GM19372 (cell line): Measurements from ENCODE around the gene SLC29A2.
A peak's percentile ranks its signal among the peaks of the same experiment; 100 is the strongest.
"Not testable (repeated sequence)": the region's sequence is repeated elsewhere in the genome, so short reads cannot be mapped to it uniquely, and the experiment has no call there.

Experiments used
- ATAC-seq: cut with Tn5 transposase; IDR thresholded peaks from one replicate; pipeline ENCODE4 v1.9.1; 2021; ENCODE audit warnings: mild to moderate bottlenecking, low read depth, moderate library complexity; ENCODE audit not compliant: unreplicated experiment

Gene SLC29A2

DNA sequence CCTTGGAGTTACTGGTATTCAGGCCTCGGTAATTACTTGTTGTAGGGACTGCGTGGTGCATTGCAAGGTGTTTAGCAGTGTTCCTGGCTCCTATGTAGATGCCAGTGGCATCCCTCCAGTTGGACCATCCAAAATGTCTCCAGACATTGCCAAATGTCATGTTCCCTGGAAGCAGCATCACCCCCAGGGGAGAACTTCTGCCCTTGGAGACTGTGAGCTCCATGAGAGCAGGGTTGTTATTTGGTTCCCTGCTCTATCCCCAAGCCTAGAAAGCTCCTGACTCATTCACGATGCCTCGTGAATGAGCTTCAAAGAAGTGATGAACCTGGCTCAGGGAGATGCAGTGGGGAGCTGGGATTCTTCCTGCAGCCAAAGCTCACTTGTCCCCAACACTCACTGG, 50.0 kb downstream of the SLC29A2 start:
- no peak for ATAC-seq

DNA sequence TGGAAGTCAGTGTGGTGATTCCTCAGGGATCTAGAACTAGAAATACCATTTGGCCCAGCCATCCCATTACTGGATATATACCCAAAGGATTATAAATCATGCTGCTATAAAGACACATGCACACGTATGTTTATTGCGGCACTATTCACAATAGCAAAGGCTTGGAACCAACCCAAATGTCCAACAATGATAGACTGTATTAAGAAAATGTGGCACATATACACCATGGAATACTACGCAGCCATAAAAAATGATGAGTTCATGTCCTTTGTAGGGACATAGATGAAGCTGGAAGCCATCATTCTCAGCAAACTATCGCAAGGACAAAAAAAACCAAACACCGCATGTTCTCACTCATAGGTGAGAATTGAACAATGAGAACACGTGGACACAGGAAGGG, 50.8 kb downstream of the SLC29A2 start:
- not testable (repeated sequence) for ATAC-seq

DNA sequence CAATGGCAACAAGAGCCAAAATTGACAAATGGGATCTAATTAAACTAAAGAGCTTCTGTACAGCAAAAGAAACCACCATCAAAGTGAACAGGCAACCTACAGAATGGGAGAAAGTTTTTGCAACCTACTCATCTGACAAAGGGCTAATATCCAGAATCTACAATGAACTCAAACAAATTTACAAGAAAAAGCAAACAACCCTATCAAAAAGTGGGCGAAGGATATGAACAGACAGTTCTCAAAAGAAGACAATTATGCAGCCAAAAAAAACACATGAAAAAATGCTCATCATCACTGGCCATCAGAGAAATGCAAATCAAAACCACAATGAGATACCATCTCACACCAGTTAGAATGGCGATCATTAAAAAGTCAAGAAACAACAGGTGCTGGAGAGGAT, 51.3 kb downstream of the SLC29A2 start:
- ATAC-seq: not testable (repeated sequence)

DNA sequence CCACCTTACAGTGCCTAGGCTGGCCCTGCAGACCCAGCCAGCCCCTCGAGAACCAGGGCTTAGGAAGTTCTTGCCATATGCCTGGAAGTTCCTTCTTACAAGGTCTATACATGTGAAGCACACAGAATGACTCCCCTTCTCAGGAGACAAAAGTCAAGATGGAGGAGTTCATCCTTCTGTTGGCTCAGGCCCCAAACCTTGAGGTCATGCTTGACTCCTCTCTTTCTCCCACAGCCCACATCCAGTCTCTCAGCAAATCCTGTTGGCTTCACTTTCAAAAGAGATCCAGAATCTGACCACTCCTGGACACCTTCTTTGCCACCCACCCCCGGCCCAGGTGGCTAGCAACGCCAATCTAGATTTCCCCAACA, 53.0 kb downstream of the SLC29A2 start:
- ATAC-seq: no peak

DNA sequence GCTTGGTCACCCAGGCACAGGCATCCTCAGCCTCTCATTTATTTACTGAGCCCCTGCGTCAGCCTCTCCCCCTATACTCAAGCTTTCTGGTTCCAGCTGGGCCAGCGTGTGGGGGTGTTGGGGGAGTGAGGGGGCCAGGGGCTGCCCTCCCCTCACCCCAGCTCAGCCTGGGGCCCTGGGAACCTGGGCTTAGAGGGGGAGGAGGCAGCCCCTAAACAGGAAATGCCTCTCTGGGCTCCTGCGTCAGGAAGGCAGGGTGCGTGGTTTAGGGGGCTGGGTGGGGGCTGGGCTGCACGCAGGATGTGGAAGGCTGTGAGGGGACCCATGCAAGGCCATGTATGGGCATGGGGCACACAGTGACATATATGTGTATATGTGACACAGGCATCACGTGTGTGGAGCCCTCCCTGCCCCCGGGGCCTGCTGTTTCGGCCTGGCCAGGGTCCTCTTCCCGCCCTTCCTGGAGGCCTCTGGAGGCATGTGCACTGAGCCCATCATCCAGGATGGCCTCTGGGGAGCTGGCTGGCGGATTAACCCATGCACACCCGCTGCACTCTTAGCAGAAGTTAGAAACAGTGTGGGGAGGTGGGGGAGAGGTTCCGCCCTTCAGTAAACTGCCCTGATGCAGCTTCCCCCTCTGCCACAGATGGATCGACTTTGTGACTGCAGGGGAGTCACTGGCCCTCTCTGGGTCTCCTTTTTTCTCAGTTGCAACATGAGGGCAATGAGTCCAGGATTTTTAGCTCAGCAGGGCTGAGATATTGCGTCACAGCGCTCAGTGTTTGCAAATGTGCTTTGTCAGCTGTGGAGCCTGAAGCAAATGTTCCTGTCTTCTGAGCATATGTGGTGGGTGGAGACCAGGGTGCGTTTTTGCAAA, 53.6 kb downstream of the SLC29A2 start:
- no peak for ATAC-seq

DNA sequence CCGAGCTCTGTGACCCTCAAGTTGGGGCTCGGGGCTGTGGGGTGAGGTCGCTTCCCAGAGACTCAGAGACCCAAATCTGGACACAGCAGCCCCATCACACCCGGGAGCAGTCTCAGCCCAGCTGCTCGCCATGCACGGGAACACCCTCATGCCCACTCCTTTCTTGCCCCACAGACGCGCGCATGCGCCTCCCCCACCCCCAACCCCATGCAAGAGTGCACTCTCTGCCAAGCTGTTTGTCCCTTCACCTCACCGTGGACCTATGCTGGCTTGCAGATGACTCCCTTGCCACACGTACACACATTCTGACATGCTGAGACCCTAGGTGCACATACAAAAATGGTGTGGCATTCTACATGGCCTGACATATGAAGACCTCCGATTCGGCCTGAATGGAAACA, 54.2 kb downstream of the SLC29A2 start:
- ATAC-seq: no peak

DNA sequence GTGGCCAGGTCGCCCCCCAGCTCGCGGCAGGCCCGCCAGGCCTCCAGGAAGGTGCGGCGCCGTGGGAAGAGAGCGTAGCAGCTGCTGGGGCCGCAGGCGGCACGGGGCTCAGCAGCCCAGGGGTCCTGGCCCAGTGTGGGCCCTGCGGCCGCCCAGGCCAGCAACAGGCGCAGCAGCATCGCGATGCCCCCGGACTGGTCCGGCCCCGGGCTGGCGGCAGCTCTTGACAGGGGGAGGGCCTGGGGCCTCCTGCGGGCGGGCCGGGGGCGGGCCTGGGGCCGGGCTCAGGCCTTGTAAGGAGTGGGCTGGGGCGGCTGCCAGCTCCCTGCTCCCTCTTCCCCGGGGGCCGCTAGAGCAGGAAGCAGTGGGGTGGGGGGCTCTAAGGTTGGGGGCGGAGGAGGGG, 54.7 kb downstream of the SLC29A2 start, which contains the start of gene CD248:
Gene CD248 (minus strand): TSS at position 196 of the 403 bp plus-strand sequence. CDS start 17 bp downstream, at position 179.
- ATAC-seq: no peak

DNA sequence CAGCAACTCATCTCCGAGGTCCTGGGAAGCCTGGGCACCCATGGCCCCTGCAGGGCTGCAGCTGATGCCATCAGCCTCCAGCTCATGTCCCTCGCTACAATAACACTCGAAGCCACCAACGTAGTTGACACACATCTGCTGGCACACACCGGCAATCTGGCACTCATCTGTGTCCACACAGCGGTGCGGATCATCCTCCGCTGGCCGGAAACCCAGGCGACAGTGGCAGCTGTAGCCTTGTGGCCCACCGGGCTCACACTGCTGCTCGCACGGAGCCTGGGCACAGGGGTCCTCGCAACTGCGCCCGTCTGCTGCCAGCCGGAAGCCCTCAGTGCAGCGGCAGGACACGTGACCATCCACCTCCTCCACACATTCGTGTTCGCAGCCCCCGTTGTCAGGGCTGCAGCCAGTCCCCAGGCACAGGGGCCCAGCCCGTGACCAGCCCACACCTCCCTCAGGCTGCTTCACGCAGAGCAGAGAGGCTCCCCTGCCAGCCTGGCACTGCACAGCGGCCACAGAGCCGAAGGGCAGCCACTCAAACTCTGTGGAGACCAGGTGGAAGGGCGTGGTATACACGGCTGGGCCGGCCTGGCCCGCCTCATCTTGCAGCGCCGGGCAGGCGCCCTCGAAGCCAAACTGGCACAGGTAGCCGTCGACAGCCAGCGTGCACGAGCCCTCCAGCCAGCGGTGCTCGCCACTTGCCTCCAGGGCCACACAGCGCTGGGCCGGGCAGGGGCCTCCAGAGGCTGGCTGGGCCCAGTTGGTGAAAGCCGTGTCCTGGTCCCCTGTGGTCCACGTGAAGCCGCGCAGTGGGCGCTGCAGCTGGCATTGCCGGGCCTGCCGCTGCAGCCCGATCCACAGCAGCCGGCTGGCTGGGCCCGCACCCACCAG, 55.4 kb downstream of the SLC29A2 start:
- ATAC-seq: no peak

DNA sequence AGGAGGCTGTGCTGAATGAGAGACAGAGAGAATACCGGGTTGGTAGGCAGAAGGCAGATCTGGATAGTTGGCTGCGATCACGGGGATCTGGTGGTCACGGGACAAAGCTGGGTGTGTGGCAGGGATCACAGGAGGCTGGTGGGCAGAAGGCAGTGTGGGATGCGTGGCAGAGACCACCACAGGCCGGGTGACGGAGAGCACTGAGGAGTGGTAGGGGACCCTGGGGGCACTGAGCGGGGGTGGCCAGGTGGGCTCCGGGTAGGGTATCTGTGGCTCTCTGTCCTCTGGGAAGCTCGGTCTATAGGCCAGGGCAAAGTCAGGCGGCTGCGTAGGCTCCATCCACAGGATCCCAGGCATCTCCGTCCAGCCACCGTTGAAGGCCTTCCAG, 56.1 kb downstream of the SLC29A2 start:
- no peak for ATAC-seq

DNA sequence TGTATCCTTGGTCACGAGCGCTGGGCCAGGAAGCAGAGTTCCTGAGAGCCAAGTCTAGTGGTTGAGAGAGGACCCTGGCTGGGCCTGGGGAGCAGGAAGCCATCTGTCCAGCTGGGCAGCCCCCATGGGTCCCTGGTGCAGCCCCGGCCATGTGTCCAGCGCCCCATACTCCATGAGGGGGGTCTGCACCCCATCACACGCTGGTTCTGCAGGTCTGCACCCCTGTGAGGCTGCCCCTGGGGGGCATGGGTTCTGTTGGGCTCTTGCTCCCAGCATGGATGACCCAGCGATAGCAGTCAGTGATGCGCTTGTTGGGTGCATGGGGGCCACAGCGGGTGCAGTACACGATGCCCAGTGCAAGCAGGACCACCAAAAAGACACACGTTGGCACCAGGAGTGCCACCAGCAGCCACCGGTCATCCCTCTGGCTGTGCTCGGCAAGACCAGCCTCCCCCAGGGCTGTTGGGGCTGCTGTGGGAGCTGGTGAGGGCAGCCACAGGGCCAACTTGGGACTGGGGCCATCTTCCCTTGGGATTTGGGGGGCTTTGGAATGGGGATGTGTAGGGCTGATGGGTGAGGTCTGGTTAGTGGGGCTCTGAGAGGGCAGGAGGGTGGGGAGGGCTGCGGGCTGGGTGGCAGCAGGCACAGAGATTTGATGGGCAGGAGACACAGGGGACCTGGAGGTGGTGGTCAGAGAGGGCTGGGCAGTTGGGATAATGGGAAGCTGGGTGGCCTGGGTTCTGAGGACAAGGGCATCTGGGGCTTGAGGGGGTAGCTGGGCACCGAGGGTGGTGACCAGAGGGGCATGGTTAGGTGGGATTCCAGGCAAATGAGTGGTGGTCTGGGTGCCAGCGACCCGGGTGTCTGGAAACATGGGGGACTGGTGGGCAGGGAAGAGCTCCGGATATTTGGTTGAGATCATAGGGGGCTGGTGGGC, 56.7 kb downstream of the SLC29A2 start:
- no peak for ATAC-seq

DNA sequence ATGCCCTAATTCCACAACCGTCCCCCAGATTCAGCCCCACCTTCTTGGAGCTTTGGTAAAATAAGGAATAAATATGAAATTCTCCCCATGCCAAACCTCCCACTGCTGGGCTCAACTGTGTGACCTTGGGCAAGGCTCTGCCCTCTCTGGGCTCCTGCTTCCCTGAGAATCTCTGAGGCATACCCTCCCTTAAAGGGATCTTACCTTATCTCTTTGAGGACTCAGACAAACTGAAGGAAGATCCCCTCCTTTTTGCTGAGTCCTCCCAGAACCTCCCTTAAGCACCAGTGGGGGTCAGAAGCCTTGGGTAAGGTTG, 57.4 kb downstream of the SLC29A2 start:
- ATAC-seq: no peak

DNA sequence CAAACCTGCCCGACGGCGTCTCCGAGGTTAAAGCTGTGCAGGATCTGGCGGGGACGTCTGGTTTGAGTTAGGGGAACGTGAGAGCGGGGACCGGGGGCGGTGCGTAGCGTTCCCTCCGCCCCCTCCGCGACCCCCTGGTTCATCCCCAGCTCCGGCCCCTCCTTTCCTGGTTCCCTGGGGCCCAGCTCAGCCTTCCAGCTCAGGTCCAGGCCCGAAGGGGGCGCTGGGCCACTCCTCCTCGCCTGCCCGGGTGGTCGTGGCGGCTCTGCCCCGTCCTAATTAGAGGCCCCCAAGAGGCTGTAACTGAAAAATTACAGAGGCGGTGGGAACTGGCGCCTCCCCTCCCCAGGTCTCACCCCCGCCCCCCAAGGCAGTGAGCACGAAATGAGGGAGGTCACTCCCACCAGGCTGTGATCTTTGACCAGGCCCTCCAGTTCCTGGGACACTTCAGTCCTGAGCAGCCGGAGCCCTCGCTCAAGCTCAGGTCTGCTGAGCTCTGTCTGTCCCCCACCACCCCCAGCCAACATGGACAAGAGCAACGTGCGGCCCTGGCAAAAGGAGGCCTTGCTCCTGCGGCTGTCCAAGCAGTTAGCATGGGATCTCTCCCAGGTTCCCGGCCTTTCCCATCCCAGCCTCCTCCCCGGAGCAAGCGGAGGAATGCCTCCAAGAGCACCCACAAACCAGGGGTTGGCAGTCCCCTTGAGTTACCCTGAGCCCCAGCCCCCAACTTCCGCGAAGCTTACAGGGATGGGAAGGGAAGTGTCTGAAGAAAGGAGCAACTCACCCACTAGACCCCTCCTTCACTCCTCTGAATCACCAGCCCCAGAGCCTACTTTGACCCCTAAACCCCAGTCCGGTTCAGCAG, 58.0 kb downstream of the SLC29A2 start:
- ATAC-seq: no peak

DNA sequence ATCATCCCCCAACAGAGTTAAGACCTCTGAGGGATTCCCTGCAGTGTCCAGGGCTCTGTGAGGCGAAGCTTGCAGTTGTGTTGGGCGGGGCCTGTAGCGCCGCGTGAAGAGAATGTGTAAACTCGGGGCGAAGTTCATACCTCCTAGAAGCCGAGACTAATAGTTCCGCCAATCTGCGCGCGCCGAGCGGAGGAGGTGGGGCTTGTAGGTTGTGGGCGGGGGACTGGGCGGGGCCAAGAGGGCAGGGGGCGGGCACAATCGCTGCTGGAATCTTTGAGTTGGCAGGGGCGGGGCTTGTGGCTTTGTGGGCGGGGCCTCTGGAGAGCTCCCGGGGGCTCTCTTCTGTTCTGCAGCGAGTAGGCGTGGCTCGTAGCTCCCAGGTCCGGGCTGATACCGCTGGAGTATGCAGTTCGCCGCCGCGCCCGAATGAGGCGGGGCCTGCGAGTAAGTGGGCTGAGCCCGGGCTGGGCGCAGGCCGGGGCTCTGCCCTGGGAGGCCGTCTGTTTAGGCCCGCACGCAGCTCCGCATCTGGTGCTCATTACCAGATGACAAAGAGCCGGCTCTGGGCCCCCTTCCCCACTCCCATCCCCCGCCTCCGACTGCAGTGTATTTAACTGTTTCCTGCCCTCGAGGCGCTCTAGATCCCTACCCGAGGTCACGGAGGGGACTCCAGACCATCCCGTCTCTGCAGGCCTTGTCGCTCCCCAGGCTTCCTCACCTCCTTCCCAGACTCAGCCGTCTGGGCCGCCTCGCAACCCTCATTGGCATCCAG, 58.8 kb downstream of the SLC29A2 start:
- ATAC-seq: peak; percentile 50
